Caco-2 (cell line): ENCODE data around the gene BRIP1. TPM values are rescaled to one million over a fixed set of nuclear protein-coding genes. Genes with fewer than 3 reads are reported as not detected.

Source experiments
- BruUV-seq: library from RNA; stranded (reverse); fragments of 400-500 nt; replicated peaks from 2 replicates; lab custom pipeline; 2021; lab: Mats Ljungman, UMichigan
- CTCF ChIA-PET: fragments of 300-600 bp; sonication (Branson Sonifier 250); formaldehyde crosslinking; loops from one replicate; lab custom pipeline; 2022; ENCODE audit warnings: antibody characterized with exemption; lab: Charles Lee
- POLR2A ChIA-PET: fragments of 300-600 bp; sonication (Branson Sonifier 250); formaldehyde crosslinking; loops from one replicate; lab custom pipeline; 2022; ENCODE audit warnings: antibody characterized with exemption; lab: Charles Lee
- DNase-seq, 2 experiments: peaks; one replicate each; pipeline versions ENCODE4 v3.0.0 to v3.0.0-alpha.2; 2020 to 2022
- H3K27me3 ChIP-seq: replicated peaks from 2 replicates; pipeline ENCODE4 v1.6.0; 2011; ENCODE audit warnings: low read length; ENCODE audit not compliant: control insufficient read depth, insufficient read depth
- H3K36me3 ChIP-seq: 2 replicates; pipeline ENCODE4 v1.5.1; 2011; ENCODE audit warnings: low read length; ENCODE audit not compliant: control insufficient read depth, insufficient read depth
- H3K4me1 ChIP-seq: fragments of 250-450 bp; sonication (Bioruptor Pico); 2 replicates; pipeline ENCODE4 v1.5.1; 2020; ENCODE audit warnings: mild to moderate bottlenecking
- H3K4me3 ChIP-seq: 2 replicates; pipeline ENCODE4 v1.5.1; 2011; ENCODE audit warnings: low read depth, mild to moderate bottlenecking, control low read depth, low read length
- H3K9me3 ChIP-seq: fragments of 250-450 bp; sonication (Bioruptor Pico); 2 replicates; pipeline ENCODE4 v1.5.1; 2020; ENCODE audit warnings: mild to moderate bottlenecking, moderate library complexity
- H3K27ac Mint-ChIP-seq: one replicate; pipeline ENCODE4 v1.8.0; 2022; ENCODE audit warnings: mixed read lengths; ENCODE audit not compliant: unreplicated experiment
- H3K27me3 Mint-ChIP-seq: one replicate; pipeline ENCODE4 v1.8.0; 2022; ENCODE audit warnings: mixed read lengths; ENCODE audit not compliant: insufficient read depth, unreplicated experiment
- H3K36me3 Mint-ChIP-seq: one replicate; pipeline ENCODE4 v1.8.0; 2022; ENCODE audit warnings: mild to moderate bottlenecking, mixed read lengths; ENCODE audit not compliant: insufficient read depth, unreplicated experiment
- H3K4me1 Mint-ChIP-seq: one replicate; pipeline ENCODE4 v1.8.0; 2022; ENCODE audit warnings: low read depth, mixed read lengths; ENCODE audit not compliant: unreplicated experiment
- H3K4me3 Mint-ChIP-seq: one replicate; pipeline ENCODE4 v1.8.0; 2022; ENCODE audit warnings: mild to moderate bottlenecking, moderate library complexity, mixed read lengths; ENCODE audit not compliant: unreplicated experiment
- H3K9me3 Mint-ChIP-seq: one replicate; pipeline ENCODE4 v1.8.0; 2022; ENCODE audit warnings: mixed read lengths; ENCODE audit not compliant: unreplicated experiment
- CTCF ChIP-seq, 2 experiments: fragments of 200-600 bp in 1 of 2; IDR thresholded peaks; 1 replicate in 1 of 2; 2 replicates in 1 of 2; pipeline versions ENCODE4 v1.5.1 to v1.8.0; 2011 to 2022; ENCODE audit warnings: antibody characterized with exemption in 1 of 2, control low read depth in 1 of 2, inconsistent platforms in 1 of 2, low read depth in 1 of 2, low read length in 1 of 2, mild to moderate bottlenecking in 1 of 2, moderate library complexity in 1 of 2; ENCODE audit not compliant: insufficient read depth in 1 of 2, severe bottlenecking in 1 of 2, unreplicated experiment in 1 of 2
- intact Hi-C: fragments of 100-400 bp; cut with micrococcal nuclease; formaldehyde crosslinking; loops from one replicate; pipeline ENCODE4 v1.10.0; 2022; ENCODE audit not compliant: unreplicated experiment
- total RNA-seq: library from RNA; stranded (reverse); gene quantifications from 2 replicates; pipeline ENCODE4 v1.2.3, GENCODE V29; 2022

BRIP1 gene
- total RNA-seq, 1 experiment from 2014 or later, result 18.3 TPM

GRCh38 chr17:61797283-61797682, 66.0 kb downstream of the BRIP1 start:
- TF ChIP-seq CTCF (IDR thresholded peaks at IDR 0.05; ENCODE audit: insufficient read depth in 1 of 2, low read depth in 1 of 2, low read length in 1 of 2, severe bottlenecking in 1 of 2, unreplicated experiment in 1 of 2), result no peak
- H3K9me3 Mint-ChIP-seq, result no peaks in the 10 kb centered on the region
- Histone ChIP-seq H3K4me1 (no peaks in the 10 kb centered on the region), H3K4me3 (no peak overlapping the region), H3K9me3 (no peaks in the 10 kb centered on the region), H3K36me3 (no peaks in the 10 kb centered on the region), H3K27me3 (no peaks in the 10 kb centered on the region)
- ChIA-PET CTCF (no interaction called here), POLR2A (no interaction called here)
- no peak overlapping the region for H3K27ac Mint-ChIP-seq
- no TSS peak for BruUV-seq
- H3K36me3 Mint-ChIP-seq, result peaks cover 22% of the 10 kb centered on the region
- no peaks in the 10 kb centered on the region for H3K27me3 Mint-ChIP-seq
- no peaks in the 10 kb centered on the region for H3K4me1 Mint-ChIP-seq
- intact Hi-C loops, result no loop called here
- no peak overlapping the region for H3K4me3 Mint-ChIP-seq
- no peak for DNase-seq

GRCh38 chr17:61795546-61795945, 67.8 kb downstream of the BRIP1 start:
- no peak overlapping the region for H3K27ac Mint-ChIP-seq
- H3K4me3 Mint-ChIP-seq, result no peak overlapping the region
- TF ChIP-seq CTCF (IDR thresholded peaks at IDR 0.05; ENCODE audit: insufficient read depth in 1 of 2, low read depth in 1 of 2, low read length in 1 of 2, severe bottlenecking in 1 of 2, unreplicated experiment in 1 of 2), result no peak
- CTCF ChIA-PET, result no interaction called here
- H3K9me3 ChIP-seq, result no peaks in the 10 kb centered on the region
- POLR2A ChIA-PET, result no interaction called here
- no peaks in the 10 kb centered on the region for H3K4me1 Mint-ChIP-seq
- H3K27me3 Mint-ChIP-seq, result no peaks in the 10 kb centered on the region
- H3K27me3 ChIP-seq, result no peaks in the 10 kb centered on the region
- H3K9me3 Mint-ChIP-seq, result no peaks in the 10 kb centered on the region
- no peak overlapping the region for H3K4me3 ChIP-seq
- BruUV-seq, result no TSS peak
- no peaks in the 10 kb centered on the region for H3K4me1 ChIP-seq
- intact Hi-C loops, result no loop called here
- H3K36me3 Mint-ChIP-seq, result peaks cover 25% of the 10 kb centered on the region
- no peaks in the 10 kb centered on the region for H3K36me3 ChIP-seq
- no peak for DNase-seq

- no peak for TF ChIP-seq CTCF (IDR thresholded peaks at IDR 0.05; ENCODE audit: insufficient read depth in 1 of 2, low read depth in 1 of 2, low read length in 1 of 2, severe bottlenecking in 1 of 2, unreplicated experiment in 1 of 2)
- BruUV-seq, result no TSS peak
- no peaks in the 10 kb centered on the region for H3K27me3 Mint-ChIP-seq
- Histone ChIP-seq H3K27me3 (no peaks in the 10 kb centered on the region), H3K4me1 (no peaks in the 10 kb centered on the region), H3K4me3 (no peak overlapping the region), H3K36me3 (no peaks in the 10 kb centered on the region), H3K9me3 (no peaks in the 10 kb centered on the region)
- DNase-seq, result no peak
- H3K36me3 Mint-ChIP-seq, result peaks cover 25% of the 10 kb centered on the region
- intact Hi-C loops, result no loop called here
- no peak overlapping the region for H3K4me3 Mint-ChIP-seq
- H3K4me1 Mint-ChIP-seq, result no peaks in the 10 kb centered on the region
- H3K27ac Mint-ChIP-seq, result no peak overlapping the region
- ChIA-PET POLR2A (no interaction called here), CTCF (no interaction called here)
- no peaks in the 10 kb centered on the region for H3K9me3 Mint-ChIP-seq
These were observed 68.5 kb downstream of the BRIP1 start for GRCh38 chr17:61794792-61795191.
